SK-N-SH (cell line): ENCODE results near the gene RAP1B. TPM values are rescaled to one million over a fixed set of nuclear protein-coding genes. Genes with fewer than 3 reads are reported as not detected.

Source experiments
- CTCF ChIA-PET: fragments of 300-600, 350-600 bp; formaldehyde crosslinking; extraction: SDS; loops from one replicate; lab custom pipeline; 2021; lab: Yijun Ruan, JAX
- POLR2A ChIA-PET: fragments of 350-600 bp; sonication (Branson Sonifier 250); formaldehyde crosslinking; extraction: SDS; loops from one replicate; lab custom pipeline; 2020; ENCODE audit warnings: antibody characterized with exemption, inconsistent platforms; lab: Yijun Ruan, JAX
- DNase-seq: peaks from one replicate; pipeline ENCODE4 v3.0.0; 2012
- H2AFZ ChIP-seq: fragments of 200-600 bp; sonication (generic); 2 replicates; pipeline ENCODE4 v1.8.1; 2016; ENCODE audit warnings: antibody characterized with exemption, mild to moderate bottlenecking, low read depth
- H3F3A ChIP-seq: fragments of 200-600 bp; sonication (generic); replicated peaks from 2 replicates; pipeline ENCODE3; 2016; ENCODE audit warnings: antibody characterized with exemption, mild to moderate bottlenecking; ENCODE audit not compliant: insufficient read depth
- H3K27ac ChIP-seq, 2 experiments: fragments of 200-500 bp in 1 of 2; fragments of 200-600 bp in 1 of 2; sonication (Bioruptor generic) in 1 of 2; sonication (generic), shearing (Covaris generic) in 1 of 2; 2 replicates each; pipeline versions ENCODE4 v1.5.1 to v1.6.1; 2014 to 2016; ENCODE audit warnings: low read depth in 2 of 2, inconsistent platforms in 1 of 2, low read length in 1 of 2, mild to moderate bottlenecking in 1 of 2, mixed read lengths in 1 of 2
- H3K27me3 ChIP-seq: fragments of 200-600 bp; sonication (generic), shearing (Covaris generic); 2 replicates; pipeline ENCODE4 v1.6.1; 2016; ENCODE audit warnings: mixed run types; ENCODE audit not compliant: insufficient read depth
- H3K36me3 ChIP-seq, 2 experiments: fragments of 200-500 bp in 1 of 2; fragments of 200-600 bp in 1 of 2; sonication (Bioruptor generic) in 1 of 2; sonication (generic) in 1 of 2; replicated peaks in 1 of 2; 2 replicates each; pipeline versions ENCODE3 to v1.5.1; 2014 to 2016; ENCODE audit warnings: low read length in 1 of 2, mild to moderate bottlenecking in 1 of 2; ENCODE audit not compliant: insufficient read depth in 2 of 2, control insufficient read depth in 1 of 2
- H3K4me1 ChIP-seq, 2 experiments: fragments of 200-500 bp in 1 of 2; fragments of 200-600 bp in 1 of 2; sonication (Bioruptor generic) in 1 of 2; sonication (generic), shearing (Covaris generic) in 1 of 2; 2 replicates each; pipeline versions ENCODE4 v1.5.1 to v1.6.1; 2014 to 2016; ENCODE audit warnings: low read depth in 1 of 2, low read length in 1 of 2, mixed run types in 1 of 2; ENCODE audit not compliant: insufficient read depth in 2 of 2, control insufficient read depth in 1 of 2
- H3K4me2 ChIP-seq: fragments of 200-600 bp; sonication (generic), shearing (Covaris generic); 2 replicates; pipeline ENCODE4 v1.6.1; 2017; ENCODE audit warnings: mixed run types
- H3K4me3 ChIP-seq, 2 experiments: fragments of 200-500 bp in 1 of 2; fragments of 200-600 bp in 1 of 2; sonication (Bioruptor generic) in 1 of 2; sonication (generic), shearing (Covaris generic) in 1 of 2; 2 replicates each; pipeline versions ENCODE4 v1.5.1 to v1.8.1; 2014 to 2016; ENCODE audit warnings: low read depth in 2 of 2, inconsistent platforms in 1 of 2, low read length in 1 of 2, mild to moderate bottlenecking in 1 of 2, mixed read lengths in 1 of 2, moderate library complexity in 1 of 2
- H3K79me2 ChIP-seq: fragments of 200-600 bp; sonication (generic); 2 replicates; pipeline ENCODE4 v1.8.1; 2017; ENCODE audit warnings: mild to moderate bottlenecking; ENCODE audit not compliant: insufficient read depth
- H3K9ac ChIP-seq: fragments of 200-600 bp; sonication (generic); 2 replicates; pipeline ENCODE4 v1.6.1; 2017; ENCODE audit warnings: mixed run types
- H3K9me2 ChIP-seq: fragments of 200-600 bp; sonication (generic); 2 replicates; pipeline ENCODE4 v1.6.1; 2017; ENCODE audit warnings: mixed run types
- H3K9me3 ChIP-seq: fragments of 200-600 bp; sonication (generic); 2 replicates; pipeline ENCODE4 v1.6.1; 2017; ENCODE audit warnings: mixed run types, mild to moderate bottlenecking, moderate library complexity
- H4K20me1 ChIP-seq: fragments of 200-600 bp; sonication (generic); 2 replicates; pipeline ENCODE4 v1.6.1; 2017; ENCODE audit warnings: mild to moderate bottlenecking, mixed run types; ENCODE audit not compliant: insufficient read depth
- CHD2 ChIP-seq: fragments of 150-350 bp; IDR thresholded peaks from 2 replicates; pipeline ENCODE4 v1.6.1; 2018; ENCODE audit warnings: low read length; ENCODE audit not compliant: partially characterized antibody
- ELF1 ChIP-seq: IDR thresholded peaks from 2 replicates; pipeline ENCODE4 v1.4.0; 2012
- FOSL2 ChIP-seq: IDR thresholded peaks from 2 replicates; pipeline ENCODE4 v1.4.0; 2012; ENCODE audit warnings: low read depth, mild to moderate bottlenecking, moderate library complexity, borderline replicate concordance
- FOXJ3 ChIP-seq: sonication (generic); formaldehyde crosslinking; IDR thresholded peaks from 2 replicates; pipeline ENCODE4 v1.5.1; 2020; ENCODE audit warnings: mild to moderate bottlenecking, missing genetic modification reagents
- FOXM1 ChIP-seq: IDR thresholded peaks from 2 replicates; pipeline ENCODE4 v1.4.0; 2012; ENCODE audit warnings: low read depth, mild to moderate bottlenecking
- GATA2 ChIP-seq: sonication (generic); formaldehyde crosslinking; IDR thresholded peaks from 2 replicates; pipeline ENCODE4 v1.5.0; 2020; ENCODE audit warnings: mild to moderate bottlenecking, missing genetic modification reagents
- JUND ChIP-seq: IDR thresholded peaks from 2 replicates; pipeline ENCODE4 v1.4.0; 2012
- MAX ChIP-seq: IDR thresholded peaks from 2 replicates; pipeline ENCODE4 v1.4.0; 2012; ENCODE audit warnings: low read depth
- MEF2A ChIP-seq: IDR thresholded peaks from 2 replicates; pipeline ENCODE4 v1.4.0; 2012; ENCODE audit warnings: low read depth, borderline replicate concordance
- MXI1 ChIP-seq: IDR thresholded peaks from 2 replicates; pipeline ENCODE4 v1.6.1; 2012; ENCODE audit warnings: mild to moderate bottlenecking, low read depth, low read length, improper control_type of control experiment
- NFIC ChIP-seq: IDR thresholded peaks from 2 replicates; pipeline ENCODE4 v1.4.0; 2012; ENCODE audit warnings: borderline replicate concordance
- NRF1 ChIP-seq: IDR thresholded peaks from 2 replicates; pipeline ENCODE4 v1.6.1; 2012; ENCODE audit warnings: low read depth, mild to moderate bottlenecking, low read length
- PBX3 ChIP-seq: IDR thresholded peaks from 2 replicates; pipeline ENCODE4; 2012
- REST ChIP-seq: IDR thresholded peaks from 2 replicates; pipeline ENCODE4 v1.6.1; 2012; ENCODE audit warnings: mild to moderate bottlenecking, low read depth, low read length, moderate library complexity
- SIN3A ChIP-seq: IDR thresholded peaks from 2 replicates; pipeline ENCODE4 v1.6.1; 2012; ENCODE audit warnings: low read depth, mild to moderate bottlenecking, low read length, moderate library complexity, borderline replicate concordance
- TCF12 ChIP-seq: IDR thresholded peaks from 2 replicates; pipeline ENCODE4 v1.4.0; 2012
- TEAD4 ChIP-seq: IDR thresholded peaks from 2 replicates; pipeline ENCODE4 v1.4.0; 2012; ENCODE audit warnings: mild to moderate bottlenecking, borderline replicate concordance; ENCODE audit not compliant: insufficient read depth
- USF1 ChIP-seq: IDR thresholded peaks from 2 replicates; pipeline ENCODE4 v1.4.0; 2012; ENCODE audit warnings: low read depth, borderline replicate concordance
- YY1 ChIP-seq: IDR thresholded peaks from 2 replicates; pipeline ENCODE4 v1.4.0; 2012; ENCODE audit warnings: low read depth, mild to moderate bottlenecking
- WGBS: methylation state at CpG from one replicate; pipeline ENCODE4 v1.1.6; 2017; ENCODE audit warnings: low lambda C conversion rate; 5-methylcytosine and 5-hydroxymethylcytosine counted together
- polyA plus RNA-seq, 3 experiments: library from polyadenylated mRNA; depleted of rRNA; stranded (reverse); fragments of >200 nt; gene quantifications; 2 replicates each; pipeline ENCODE4 v1.2.3, GENCODE V29; 2012

The RAP1B gene
- polyA plus RNA-seq, 1 of the 3 experiments (the other 2 are of a cell fraction): 128 TPM

- TF ChIP-seq REST: no peak
- no peak for TF ChIP-seq CHD2
These were observed 75.5 kb downstream of the RAP1B start (continued) for GRCh38 chr12:68686262-68686594.

GRCh38 chr12:68686595-68687521 is 76.2 kb downstream of the RAP1B start, which contains the start of gene NUP107:
NUP107 (plus strand) TSS chr12:68686978; CDS start chr12:68687066, 88 bp downstream.
- Histone ChIP-seq H3K36me3 (peaks cover 9 to 28% of the 10 kb centered on the region in 2 experiments), H3K79me2 (peaks cover 46% of the 10 kb centered on the region), H3F3A (no peaks in the 10 kb centered on the region), H3K4me3 (peak within 1 kb of the TSS; percentile 87 to 90), H3K27me3 (no peaks in the 10 kb centered on the region), H3K9me2 (no peaks in the 10 kb centered on the region), H2AFZ (peak within 1 kb of the TSS; percentile 75), H3K27ac (peak within 1 kb of the TSS; percentile 76 to 91), H4K20me1 (no peaks in the 10 kb centered on the region), H3K4me1 (peaks cover 4 to 10% of the 10 kb centered on the region in 2 experiments; a peak in 3 of 4 replicates), H3K4me2 (peak within 1 kb of the TSS; percentile 85), H3K9ac (peak within 1 kb of the TSS; percentile 82), H3K9me3 (no peaks in the 10 kb centered on the region)
- WGBS: 2% methylated on average over 37 of the region's 44 CpGs
- ChIA-PET CTCF (interaction anchor here (1.0 kb wide), 1 partner anchor 648 kb away, joined by 3 read pairs; no protein-coding TSS in a partner anchor), POLR2A (no interaction called here)
- DNase-seq: peak; percentile 93
- TF ChIP-seq SIN3A (peak; percentile 93; the same call in 1 of the 2 replicates), MEF2A (no peak), NFIC (0 out of 2 replicates have a peak, but pooled peaks have one; percentile 0), NRF1 (peak; percentile 95), ELF1 (peak; percentile 85), PBX3 (no peak), FOSL2 (no peak), TEAD4 (no peak), JUND (no peak), FOXM1 (no peak), REST (no peak), MAX (peak; percentile 94), USF1 (peak; percentile 55; the same call in 1 of the 2 replicates), MXI1 (peak; percentile 93), YY1 (peak; percentile 68; the same call in 1 of the 2 replicates), FOXJ3 (no peak), TCF12 (no peak; the same call in none of the 2 replicates), GATA2 (CRISPR knock-in tag) (no peak)
